NCI-H69 (cell line): ENCODE data around the gene RASA3.

Experiments used
- DNase-seq: peaks from one replicate; lab custom pipeline; 2025; lab: John Stamatoyannopoulos, UW

RASA3 gene

GRCh38 chr13:114067886-114068651 is 64.4 kb downstream of the RASA3 start:
- no peak for DNase-seq

- no peak for DNase-seq
Observed at GRCh38 chr13:114067381-114067885, 65.0 kb downstream of the RASA3 start.

GRCh38 chr13:114066956-114067355 is 65.5 kb downstream of the RASA3 start:
- no peak for DNase-seq

GRCh38 chr13:114065926-114066774 is 66.3 kb downstream of the RASA3 start:
- DNase-seq = no peak

- DNase-seq = peak; percentile 90
Observed at GRCh38 chr13:114065141-114065925, 67.1 kb downstream of the RASA3 start.

- no peak for DNase-seq
Observed at GRCh38 chr13:114064450-114065140, 67.8 kb downstream of the RASA3 start.

- DNase-seq = no peak
Observed at GRCh38 chr13:114063545-114064449, 68.6 kb downstream of the RASA3 start.

GRCh38 chr13:114062754-114063153 is 69.7 kb downstream of the RASA3 start:
- DNase-seq = no peak

- no peak for DNase-seq
Observed at GRCh38 chr13:114062341-114062740, 70.1 kb downstream of the RASA3 start.

- DNase-seq = no peak
Observed at GRCh38 chr13:114061744-114062143, 70.7 kb downstream of the RASA3 start.

- DNase-seq = no peak
Observed at GRCh38 chr13:114061047-114061446, 71.4 kb downstream of the RASA3 start.

GRCh38 chr13:114059946-114060860 is 72.2 kb downstream of the RASA3 start:
- no peak for DNase-seq

- no peak for DNase-seq
Observed at GRCh38 chr13:114059428-114059827, 73.0 kb downstream of the RASA3 start.

- no peak for DNase-seq
Observed at GRCh38 chr13:114058051-114058867, 74.2 kb downstream of the RASA3 start.

GRCh38 chr13:114057166-114058050 is 75.0 kb downstream of the RASA3 start:
- DNase-seq = peak; percentile 81

- no peak for DNase-seq
Observed at GRCh38 chr13:114056205-114057013, 76.0 kb downstream of the RASA3 start.

- no peak for DNase-seq
Observed at GRCh38 chr13:114055766-114056165, 76.7 kb downstream of the RASA3 start.
